PFSK-1 (cell line): ENCODE results near the gene PFKFB3.

Experiments
- FOXP2 ChIP-seq: optimal IDR thresholded peaks from 2 replicates; pipeline ENCODE3; 2011; ENCODE audit warnings: borderline replicate concordance, control low read depth, inconsistent platforms; ENCODE audit not compliant: insufficient read depth; ENCODE audit errors: extremely low read length, extremely low read depth
- POLR2AphosphoS5 ChIP-seq: IDR thresholded peaks from 2 replicates; pipeline ENCODE4 v1.6.1; 2012; ENCODE audit warnings: low read depth, mild to moderate bottlenecking, control low read depth, low read length, moderate library complexity
- REST ChIP-seq, 2 experiments: IDR thresholded peaks; 2 replicates each; pipeline versions ENCODE4 v1.6.1 to v1.8.0; 2011 to 2012; ENCODE audit warnings: low read depth in 2 of 2, low read length in 2 of 2, control low read depth in 1 of 2, inconsistent platforms in 1 of 2, mild to moderate bottlenecking in 1 of 2, moderate library complexity in 1 of 2; ENCODE audit not compliant: insufficient read depth in 1 of 2
- SIN3A ChIP-seq: IDR thresholded peaks from 2 replicates; pipeline ENCODE4 v1.6.1; 2012; ENCODE audit warnings: mild to moderate bottlenecking, low read length, moderate library complexity, borderline replicate concordance; ENCODE audit not compliant: insufficient read depth
- TAF1 ChIP-seq: IDR thresholded peaks from 2 replicates; pipeline ENCODE4 v1.6.1; 2012; ENCODE audit warnings: low read length, control low read depth, borderline replicate concordance; ENCODE audit not compliant: insufficient read depth

The PFKFB3 gene

DNA sequence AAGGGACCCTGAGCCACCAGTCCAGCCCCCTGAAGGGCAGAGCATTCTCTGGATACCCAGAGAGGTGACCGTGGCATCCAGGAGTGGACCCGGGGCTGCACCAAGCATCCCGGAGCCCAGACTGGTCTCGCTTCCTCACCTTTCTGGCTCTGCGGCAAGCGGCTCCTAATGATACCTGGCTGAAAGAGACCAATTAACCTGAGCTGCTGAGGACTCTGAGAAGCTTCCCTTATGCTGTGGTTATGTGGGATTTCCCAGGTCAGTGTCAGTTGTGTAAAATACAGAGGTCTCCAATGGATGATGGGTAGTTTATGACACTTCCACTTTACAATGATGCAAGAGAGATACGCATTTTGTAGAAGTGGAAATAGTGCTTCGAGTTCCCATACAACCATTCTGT lies 51.5 kb downstream of the PFKFB3 start:
- TF ChIP-seq FOXP2 (no peak), REST (IDR thresholded peaks at IDR 0.05; ENCODE audit: insufficient read depth in 1 of 2, low read depth in 2 of 2, low read length in 2 of 2) (no peak), POLR2AphosphoS5 (no peak), TAF1 (no peak), SIN3A (no peak)

DNA sequence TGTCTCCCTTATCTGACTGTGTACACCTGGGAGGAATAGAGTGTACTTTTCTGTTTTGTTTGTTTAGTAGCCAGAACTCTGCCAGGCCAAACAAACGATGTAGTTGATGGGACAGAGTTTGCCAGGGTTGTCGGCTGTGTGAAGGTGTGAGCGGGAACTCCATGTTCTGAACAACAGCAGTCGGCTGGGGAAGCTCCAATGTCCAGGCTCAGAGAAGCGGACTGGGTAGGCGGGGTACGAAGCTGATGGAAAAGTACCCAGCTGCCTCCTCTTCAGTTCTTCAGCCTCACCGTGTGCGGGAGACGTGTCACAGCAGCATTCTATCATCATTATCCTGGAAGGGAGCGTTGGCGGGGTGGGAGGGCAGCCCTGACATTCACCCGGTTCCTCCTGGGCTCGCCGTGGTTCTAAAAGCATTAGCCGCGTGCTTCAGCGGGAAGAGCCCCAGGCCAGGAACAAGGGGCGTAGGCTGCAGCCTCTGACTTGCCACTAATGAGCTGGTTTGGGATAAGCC lies 52.9 kb downstream of the PFKFB3 start:
- no peak for TF ChIP-seq REST (IDR thresholded peaks at IDR 0.05; ENCODE audit: insufficient read depth in 1 of 2, low read depth in 2 of 2, low read length in 2 of 2)
- no peak for TF ChIP-seq SIN3A
- no peak for TF ChIP-seq FOXP2
- TF ChIP-seq POLR2AphosphoS5: no peak
- no peak for TF ChIP-seq TAF1

- TF ChIP-seq TAF1 (no peak), FOXP2 (no peak), POLR2AphosphoS5 (no peak), REST (IDR thresholded peaks at IDR 0.05; ENCODE audit: insufficient read depth in 1 of 2, low read depth in 2 of 2, low read length in 2 of 2) (no peak)
Observed at GRCh38 chr10:6256439-6256838, 53.7 kb downstream of the PFKFB3 start.

GRCh38 chr10:6259153-6259552 lies 56.4 kb downstream of the PFKFB3 start:
- TF ChIP-seq SIN3A: no peak

DNA sequence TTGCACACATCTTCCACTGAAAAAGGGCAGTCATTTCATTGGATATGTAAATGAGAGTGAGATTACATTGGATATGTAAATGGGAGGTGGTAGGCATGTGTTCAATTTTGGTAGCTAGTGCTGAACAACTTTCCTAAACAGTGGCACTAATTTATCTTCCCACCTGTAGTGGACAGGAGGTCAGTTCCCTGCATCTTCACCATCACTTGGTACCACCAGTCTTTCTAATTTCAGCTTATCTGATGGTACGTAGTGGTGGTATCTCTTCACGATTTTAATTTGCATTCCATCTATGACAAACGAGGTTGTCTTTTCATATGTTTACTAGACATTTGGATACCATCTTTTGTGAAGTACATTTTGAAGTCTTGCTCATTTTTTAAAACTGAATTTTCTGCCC lies 58.1 kb downstream of the PFKFB3 start:
- TF ChIP-seq SIN3A (no peak), POLR2AphosphoS5 (no peak), FOXP2 (no peak), TAF1 (no peak), REST (IDR thresholded peaks at IDR 0.05; ENCODE audit: insufficient read depth in 1 of 2, low read depth in 2 of 2, low read length in 2 of 2) (no peak)
